GM19463 (cell line): ENCODE results near the gene ITGB2.
A peak's percentile ranks its signal among the peaks of the same experiment; 100 is the strongest.
"Not testable (repeated sequence)": the region's sequence is repeated elsewhere in the genome, so short reads cannot be mapped to it uniquely, and the experiment has no call there.

ENCODE experiments used
- ATAC-seq: cut with Tn5 transposase; IDR thresholded peaks from one replicate; pipeline ENCODE4 v1.9.1; 2021; ENCODE audit warnings: mild to moderate bottlenecking, moderate library complexity; ENCODE audit not compliant: unreplicated experiment

Gene ITGB2

GRCh38 chr21:44927587-44928461 is 7.1 kb upstream of the ITGB2 start:
- peak; percentile 60 for ATAC-seq

GRCh38 chr21:44927259-44927586 is 6.5 kb upstream of the ITGB2 start:
- ATAC-seq = no peak

- no peak for ATAC-seq
Measured at GRCh38 chr21:44926331-44927101, 5.8 kb upstream of the ITGB2 start.

- ATAC-seq = no peak
Measured at GRCh38 chr21:44925378-44925755, 4.7 kb upstream of the ITGB2 start.

GRCh38 chr21:44924606-44925377 is 4.1 kb upstream of the ITGB2 start:
- ATAC-seq = no peak

- no peak for ATAC-seq
Measured at GRCh38 chr21:44923480-44924084, 2.9 kb upstream of the ITGB2 start.

GRCh38 chr21:44921928-44922327 is 1.2 kb upstream of the ITGB2 start:
- no peak for ATAC-seq

- ATAC-seq = peak; percentile 21
Measured at GRCh38 chr21:44919913-44920693, 596 bp downstream of the ITGB2 start.

- ATAC-seq = no peak
Measured at GRCh38 chr21:44919111-44919912, 1.4 kb downstream of the ITGB2 start.

- no peak for ATAC-seq
Measured at GRCh38 chr21:44918581-44919033, 2.1 kb downstream of the ITGB2 start.

GRCh38 chr21:44918107-44918470 is 2.6 kb downstream of the ITGB2 start:
- no peak for ATAC-seq

GRCh38 chr21:44917446-44918106 is 3.1 kb downstream of the ITGB2 start:
- no peak for ATAC-seq

- no peak for ATAC-seq
Measured at GRCh38 chr21:44916965-44917364, 3.7 kb downstream of the ITGB2 start.

- ATAC-seq = no peak
Measured at GRCh38 chr21:44914176-44914874, 6.4 kb downstream of the ITGB2 start.

- no peak for ATAC-seq
Measured at GRCh38 chr21:44913425-44914175, 7.1 kb downstream of the ITGB2 start.

GRCh38 chr21:44912506-44913412 is 7.9 kb downstream of the ITGB2 start:
- not testable (repeated sequence) for ATAC-seq

- peak; percentile 15 for ATAC-seq
Measured at GRCh38 chr21:44912158-44912473, 8.6 kb downstream of the ITGB2 start.
